Measurements from ENCODE around the gene WNT7A.

Gene WNT7A

DNA sequence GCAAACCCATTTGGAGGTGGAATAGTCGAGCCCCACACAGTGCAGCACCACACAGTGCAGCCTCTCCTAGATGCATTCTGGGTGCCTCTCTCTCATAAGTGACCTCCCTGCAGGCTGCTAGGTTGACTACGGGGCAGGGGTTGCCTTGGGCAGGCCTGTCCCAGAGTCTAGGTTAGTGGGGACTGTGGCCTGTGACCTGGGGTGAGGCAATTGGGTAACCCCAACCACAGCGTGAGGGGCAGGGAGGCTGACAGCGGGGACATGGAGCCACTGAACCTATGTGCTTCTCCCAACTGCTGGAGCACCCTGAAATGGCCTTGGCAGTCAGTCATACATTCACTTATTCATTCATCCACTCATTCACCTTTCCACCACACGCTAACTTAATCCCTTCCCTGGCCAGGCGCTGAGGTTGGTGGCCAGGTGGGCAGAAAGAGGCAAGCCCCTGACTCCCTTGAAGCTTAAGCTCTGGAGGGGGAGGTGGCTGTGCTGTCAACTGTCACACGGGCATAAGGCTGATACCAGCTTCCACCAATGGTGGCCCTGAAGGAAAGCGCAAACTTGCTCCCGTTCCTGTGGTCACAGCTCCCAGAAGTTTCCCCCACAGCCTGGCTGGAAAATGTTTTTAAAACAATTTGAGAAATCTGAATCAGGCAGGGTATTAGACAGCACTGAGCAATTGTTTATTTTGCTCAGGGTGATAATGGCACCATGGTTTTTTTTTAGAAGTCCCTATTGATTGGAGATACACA lies 46.2 kb downstream of the WNT7A start:
- DNase-seq (ENCODE audit: extremely low spot score, insufficient read length, low read depth) (no peak), FAIRE-seq (no peak)

GRCh38 chr3:13832130-13832529 lies 47.7 kb downstream of the WNT7A start:
- DNase-seq (ENCODE audit: extremely low spot score, insufficient read length, low read depth), result no peak
- no peak for FAIRE-seq

DNA sequence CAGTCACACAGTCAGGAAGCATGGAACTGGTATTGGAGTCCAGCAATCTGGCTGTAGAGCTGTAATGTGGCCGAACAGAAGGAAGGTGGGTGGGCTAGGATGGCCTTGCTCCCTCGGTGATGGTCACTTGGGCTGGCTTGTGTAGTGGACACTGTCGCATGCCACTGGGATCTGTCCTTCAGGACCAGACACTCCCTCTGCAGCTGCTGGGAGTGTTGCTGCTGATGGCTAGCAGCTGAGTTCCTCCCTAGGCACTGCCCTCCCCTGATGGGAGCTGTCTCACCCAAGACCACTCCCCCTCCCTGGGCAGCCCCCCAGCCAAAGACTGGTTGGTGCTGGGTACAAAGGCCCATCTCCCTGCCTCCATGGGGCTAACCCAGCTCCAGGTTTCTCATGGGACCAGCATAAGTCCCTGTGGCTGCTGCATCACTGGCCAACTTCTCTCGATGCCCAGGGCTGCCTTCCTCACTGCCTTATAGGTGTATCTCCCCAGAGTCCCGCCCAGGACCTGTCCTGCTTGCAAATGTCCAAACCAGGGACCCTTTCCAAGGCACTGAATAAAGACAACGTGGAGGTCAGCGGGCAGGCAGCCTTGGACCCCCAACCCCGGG lies 48.4 kb downstream of the WNT7A start:
- no peak for DNase-seq (ENCODE audit: extremely low spot score, insufficient read length, low read depth)
- no peak for FAIRE-seq

DNA sequence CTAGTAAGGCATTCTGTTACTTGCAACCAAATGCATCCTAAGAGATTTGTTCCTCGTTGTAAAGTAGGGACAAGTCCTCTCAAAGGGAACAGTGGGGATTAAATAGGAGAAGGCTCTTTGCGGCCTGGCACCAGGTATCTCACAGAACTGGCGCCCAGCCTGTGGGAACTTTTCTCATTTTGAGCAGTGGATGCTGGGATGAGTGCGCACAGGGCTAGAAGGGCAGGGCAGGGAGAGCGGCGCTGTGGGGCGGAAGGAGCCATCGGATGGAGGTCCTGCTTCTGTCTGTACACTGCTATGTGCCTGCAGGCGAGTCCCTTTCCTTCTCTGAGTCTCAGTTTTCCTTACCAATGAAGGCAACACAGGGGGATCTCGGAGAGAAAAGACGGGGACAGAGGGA lies 50.6 kb downstream of the WNT7A start:
- DNase-seq (ENCODE audit: extremely low spot score, insufficient read length, low read depth), result no peak
- no peak for FAIRE-seq

DNA sequence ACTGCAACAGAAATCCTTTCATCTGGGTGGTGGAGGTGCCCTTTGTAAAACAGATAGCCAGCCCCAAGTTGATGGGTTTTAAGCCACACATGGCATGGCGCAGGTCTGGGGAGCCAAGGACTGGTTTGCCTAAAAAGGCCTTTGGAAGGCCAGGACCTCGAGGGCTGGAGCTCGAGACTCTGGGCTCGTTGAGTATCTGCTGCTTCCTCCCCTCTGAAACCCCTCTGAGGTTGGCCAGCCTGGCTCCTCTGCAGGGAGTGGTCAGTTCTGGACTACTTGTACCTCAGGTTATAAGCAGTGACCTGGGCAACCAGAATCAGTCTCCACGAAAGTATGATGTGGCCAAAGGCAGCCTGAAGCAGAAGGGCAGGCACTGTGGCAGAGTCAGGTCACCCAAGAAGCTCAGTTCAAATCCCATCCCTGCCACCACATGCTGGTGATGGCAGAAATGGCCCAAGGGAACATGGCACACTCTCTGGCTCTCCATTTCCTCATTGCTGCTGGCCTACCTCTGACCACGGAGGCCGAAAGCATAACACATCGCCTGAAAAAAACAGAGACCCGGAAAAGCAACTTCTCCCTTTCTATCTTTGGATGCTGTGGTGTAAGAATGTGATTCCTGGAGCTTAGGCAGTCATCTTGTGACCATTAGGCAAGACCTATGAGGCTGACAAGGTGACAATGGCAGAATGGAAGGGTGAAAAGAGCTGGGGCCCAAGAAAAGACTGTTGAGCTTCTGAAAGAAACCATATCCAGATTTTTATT lies 51.2 kb downstream of the WNT7A start:
- no peak for DNase-seq (ENCODE audit: extremely low spot score, insufficient read length, low read depth)
- FAIRE-seq, result no peak

DNA sequence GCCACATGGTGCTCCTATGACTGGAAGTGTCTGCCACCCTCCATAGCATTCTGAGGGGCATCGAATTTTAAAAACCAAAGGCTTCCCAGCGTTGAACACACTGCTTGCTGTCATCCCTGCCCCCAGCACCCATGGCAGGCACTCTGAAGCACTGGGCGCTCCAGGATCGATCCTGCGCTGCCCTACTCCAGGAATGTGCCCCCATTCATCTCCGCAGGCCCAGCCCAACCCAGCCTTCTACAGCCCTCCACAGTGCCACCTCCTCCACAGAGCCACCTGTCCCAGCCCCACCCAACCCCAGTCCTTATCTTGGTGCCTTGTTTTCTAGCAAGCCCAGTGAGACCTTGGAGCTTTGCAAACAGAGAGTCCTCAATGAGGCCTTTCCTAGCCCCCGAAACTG lies 52.2 kb downstream of the WNT7A start:
- no peak for FAIRE-seq
- DNase-seq (ENCODE audit: extremely low spot score, insufficient read length, low read depth), result no peak

- DNase-seq (ENCODE audit: extremely low spot score, insufficient read length, low read depth) (no peak), FAIRE-seq (no peak)
Observed at GRCh38 chr3:13827256-13827655, 52.6 kb downstream of the WNT7A start.

DNA sequence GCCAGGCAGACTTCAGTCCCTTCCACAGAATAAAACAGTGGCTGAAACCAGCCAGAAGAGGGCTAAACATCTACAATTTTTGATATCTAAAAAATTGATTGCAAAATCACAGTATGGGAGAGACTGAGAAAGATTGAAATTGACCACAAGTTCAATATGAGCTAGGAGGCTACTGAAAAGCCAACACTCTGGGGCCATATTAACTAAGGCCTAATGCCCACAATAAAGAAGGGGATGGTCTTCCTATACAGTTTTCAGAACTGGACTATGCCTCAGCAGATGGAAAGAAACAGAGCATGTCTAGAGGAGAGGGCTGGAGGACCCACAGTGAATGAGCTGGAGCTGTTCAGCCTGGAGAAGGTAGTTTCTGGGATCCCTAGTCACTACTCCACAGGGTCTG lies 53.2 kb downstream of the WNT7A start:
- FAIRE-seq, result no peak
- no peak for DNase-seq (ENCODE audit: extremely low spot score, insufficient read length, low read depth)

DNA sequence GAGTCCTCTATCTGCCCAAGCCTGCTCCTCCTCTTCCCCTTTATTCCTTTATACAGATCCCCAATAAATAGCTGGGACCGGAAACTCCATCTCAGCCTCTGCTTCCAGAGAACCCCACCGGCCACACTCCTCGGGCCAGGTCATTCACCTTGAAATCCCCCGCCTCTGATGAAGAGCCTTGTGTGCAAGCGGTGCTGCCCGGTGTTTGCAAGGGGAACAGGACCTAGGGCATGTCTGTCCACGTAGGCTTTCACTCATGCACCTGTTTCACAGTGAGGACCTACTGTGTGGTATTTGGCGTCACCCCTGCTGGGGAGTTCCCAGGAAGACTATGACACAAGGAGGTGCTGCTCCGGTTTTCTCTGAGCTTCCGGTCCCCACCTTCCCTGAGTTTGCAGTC lies 54.0 kb downstream of the WNT7A start:
- FAIRE-seq, result no peak
- no peak for DNase-seq (ENCODE audit: extremely low spot score, insufficient read length, low read depth)

GRCh38 chr3:13825311-13825579 lies 54.6 kb downstream of the WNT7A start:
- DNase-seq (ENCODE audit: extremely low spot score, insufficient read length, low read depth) (no peak), FAIRE-seq (no peak)

GRCh38 chr3:13824521-13825310 lies 55.2 kb downstream of the WNT7A start:
- DNase-seq (ENCODE audit: extremely low spot score, insufficient read length, low read depth), result no peak
- no peak for FAIRE-seq

- no peak for FAIRE-seq
- no peak for DNase-seq (ENCODE audit: extremely low spot score, insufficient read length, low read depth)
Observed at GRCh38 chr3:13823692-13824091, 56.2 kb downstream of the WNT7A start.

DNA sequence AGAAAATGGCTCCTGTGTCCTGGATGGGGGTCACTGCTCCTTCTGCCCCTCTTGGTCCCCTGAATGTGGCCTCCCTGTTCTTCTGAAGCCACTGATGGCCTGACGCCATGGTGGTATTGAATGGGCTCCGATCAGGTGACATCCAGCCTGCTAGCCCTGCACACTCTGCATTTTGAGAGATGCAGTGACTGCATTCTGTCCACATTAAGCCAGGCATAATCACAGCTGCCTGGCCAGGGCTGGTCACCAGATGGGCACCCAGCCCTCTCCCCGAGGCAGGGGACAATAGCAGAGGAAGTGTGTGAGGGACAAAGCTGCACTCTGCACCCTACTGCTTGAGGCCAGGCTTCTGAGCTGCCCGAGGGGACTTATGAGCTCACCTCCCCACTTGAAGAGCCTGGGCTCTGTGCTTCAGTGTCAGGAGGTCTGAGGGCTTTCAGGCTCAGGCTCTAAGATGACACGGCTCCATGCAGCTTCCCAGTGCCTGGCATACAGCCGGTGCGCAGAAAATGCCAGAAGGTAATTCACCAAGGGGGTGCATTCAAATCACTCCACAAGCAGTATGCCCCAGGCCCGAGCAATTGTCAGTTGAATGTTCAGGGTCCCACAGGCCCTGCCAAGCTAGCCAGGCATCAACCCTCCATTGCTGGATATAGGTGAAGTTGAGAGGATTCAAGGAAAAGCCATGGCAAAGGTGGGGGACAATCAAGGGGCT lies 56.8 kb downstream of the WNT7A start:
- DNase-seq (ENCODE audit: extremely low spot score, insufficient read length, low read depth) (no peak), FAIRE-seq (no peak)

DNA sequence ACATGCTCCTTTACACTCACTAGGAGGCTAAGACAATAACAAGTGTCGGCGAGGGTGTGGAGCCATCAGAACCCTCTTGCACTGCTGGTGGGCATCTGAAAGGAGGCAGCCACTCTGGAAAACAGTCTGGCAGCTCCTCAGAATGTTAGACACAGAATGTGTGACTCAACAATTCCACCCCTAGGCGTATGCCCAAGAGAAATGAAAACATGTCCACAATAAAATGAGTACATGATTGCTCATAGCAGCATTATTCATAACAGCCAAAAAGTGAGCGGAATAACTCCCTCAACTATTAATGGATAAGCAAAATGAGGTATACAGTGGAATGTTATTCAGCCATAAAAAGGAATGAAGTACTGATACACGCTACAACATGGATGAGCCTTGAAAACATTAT lies 57.8 kb downstream of the WNT7A start:
- FAIRE-seq, result no peak

GRCh38 chr3:13821126-13821525 lies 58.7 kb downstream of the WNT7A start:
- FAIRE-seq (no peak), DNase-seq (ENCODE audit: extremely low spot score, insufficient read length, low read depth) (no peak)

More for the DNA sequence above, 57.8 kb downstream of the WNT7A start:
- DNase-seq (ENCODE audit: extremely low spot score, insufficient read length, low read depth), result no peak

GRCh38 chr3:13818919-13819318 lies 61.0 kb downstream of the WNT7A start:
- FAIRE-seq (no peak), DNase-seq (ENCODE audit: extremely low spot score, insufficient read length, low read depth) (no peak)

GRCh38 chr3:13815088-13815683 lies 64.7 kb downstream of the WNT7A start:
- FAIRE-seq (no peak), DNase-seq (ENCODE audit: extremely low spot score, insufficient read length, low read depth) (no peak)

- FAIRE-seq (no peak), DNase-seq (ENCODE audit: extremely low spot score, insufficient read length, low read depth) (no peak)
Observed at GRCh38 chr3:13812034-13812471, 67.8 kb downstream of the WNT7A start.

DNA sequence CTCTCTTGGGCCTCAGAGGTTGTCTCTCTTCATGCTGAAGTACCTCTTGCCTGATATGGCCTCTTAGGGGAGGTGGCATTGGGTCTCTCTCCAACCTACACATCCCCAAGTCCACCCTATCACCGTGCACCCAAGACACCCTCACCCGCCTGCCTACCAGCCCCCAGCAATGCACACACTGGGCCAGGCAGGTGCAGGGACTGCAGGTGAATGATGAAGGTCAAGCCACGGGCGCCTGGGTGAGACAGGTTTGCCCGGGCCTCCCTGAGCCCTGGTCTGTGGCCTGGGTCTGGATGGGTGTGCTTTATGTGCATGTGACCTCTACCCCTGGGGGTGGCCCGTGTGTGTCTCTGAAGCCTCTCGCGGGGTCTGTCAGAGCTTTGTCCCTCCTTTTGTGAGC lies 68.3 kb downstream of the WNT7A start:
- FAIRE-seq (no peak), DNase-seq (ENCODE audit: extremely low spot score, insufficient read length, low read depth) (no peak)

- DNase-seq (ENCODE audit: extremely low spot score, insufficient read length, low read depth) (no peak), FAIRE-seq (no peak)
Observed at GRCh38 chr3:13808550-13808949, 71.3 kb downstream of the WNT7A start.
